Activated naive CD8-positive, alpha-beta T cell treated with anti-CD3 and anti-CD28 coated beads for 36 hours (primary cell): ENCODE measurements around the gene CBX6. TPM values are rescaled to one million over a fixed set of nuclear protein-coding genes. Genes with fewer than 3 reads are reported as not detected.
A peak's percentile ranks its signal among the peaks of the same experiment; 100 is the strongest.

ENCODE experiments used
- DNase-seq: peaks from one replicate; pipeline ENCODE4 v3.0.0; 2021
- H3K27ac Mint-ChIP-seq: one replicate; pipeline ENCODE4 v1.8.0; 2022; ENCODE audit warnings: mild to moderate bottlenecking, moderate library complexity, mixed read lengths
- H3K27me3 Mint-ChIP-seq: one replicate; pipeline ENCODE4 v1.8.0; 2022; ENCODE audit warnings: mild to moderate bottlenecking, mixed read lengths
- H3K36me3 Mint-ChIP-seq: one replicate; pipeline ENCODE4 v1.8.0; 2021; ENCODE audit warnings: mild to moderate bottlenecking, mixed read lengths
- H3K4me1 Mint-ChIP-seq: one replicate; pipeline ENCODE4 v1.8.0; 2021; ENCODE audit warnings: mixed read lengths
- H3K4me3 Mint-ChIP-seq: one replicate; pipeline ENCODE4 v1.8.0; 2022; ENCODE audit warnings: mild to moderate bottlenecking, moderate library complexity, mixed read lengths
- H3K9me3 Mint-ChIP-seq: one replicate; pipeline ENCODE4 v1.8.0; 2022; ENCODE audit warnings: mixed read lengths
- total RNA-seq, 2 experiments: library from RNA; stranded (reverse); gene quantifications; one replicate each; pipeline ENCODE4 v1.2.3, GENCODE V29; 2021

Gene CBX6
- total RNA-seq, 2 experiments from 2014 or later: 141 TPM

- Mint-ChIP-seq H3K4me3 (peak overlapping the region; percentile 30), H3K9me3 (no peaks in the 10 kb centered on the region), H3K27me3 (no peaks in the 10 kb centered on the region), H3K36me3 (peaks cover 30% of the 10 kb centered on the region), H3K4me1 (peaks cover 36% of the 10 kb centered on the region), H3K27ac (peak overlapping the region; percentile 66)
- no peak for DNase-seq
Observed at GRCh38 chr22:38868286-38868721, 3.7 kb downstream of the CBX6 start.

- no peaks in the 10 kb centered on the region for H3K27me3 Mint-ChIP-seq
- peak overlapping the region; percentile 66 for H3K27ac Mint-ChIP-seq
- H3K9me3 Mint-ChIP-seq: no peaks in the 10 kb centered on the region
- peaks cover 35% of the 10 kb centered on the region for H3K4me1 Mint-ChIP-seq
- no peak overlapping the region for H3K4me3 Mint-ChIP-seq
- peaks cover 30% of the 10 kb centered on the region for H3K36me3 Mint-ChIP-seq
- DNase-seq: no peak
Observed at GRCh38 chr22:38867471-38868285, 4.3 kb downstream of the CBX6 start.

DNA sequence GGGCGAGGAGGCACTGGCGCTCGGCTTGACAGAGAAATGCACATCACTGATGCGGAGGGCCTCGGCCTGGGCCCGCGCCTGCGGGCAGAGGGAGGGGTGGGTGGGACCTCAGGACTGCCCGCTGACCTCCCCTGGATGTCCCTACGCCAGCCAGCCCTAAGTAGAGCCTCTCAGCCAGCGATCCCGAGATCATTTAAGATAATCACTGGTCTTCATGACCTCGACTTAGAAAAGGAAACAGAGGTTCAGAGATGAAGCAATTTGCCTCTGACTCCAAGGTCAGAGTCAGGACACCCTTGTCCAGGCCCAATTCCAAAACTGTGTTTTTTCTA lies 4.9 kb downstream of the CBX6 start:
- peaks cover 31% of the 10 kb centered on the region for H3K4me1 Mint-ChIP-seq
- H3K27me3 Mint-ChIP-seq: no peaks in the 10 kb centered on the region
- no peak for DNase-seq
- H3K4me3 Mint-ChIP-seq: no peak overlapping the region
- no peak overlapping the region for H3K27ac Mint-ChIP-seq
- peaks cover 30% of the 10 kb centered on the region for H3K36me3 Mint-ChIP-seq
- H3K9me3 Mint-ChIP-seq: no peaks in the 10 kb centered on the region

GRCh38 chr22:38866399-38867123 lies 5.5 kb downstream of the CBX6 start:
- Mint-ChIP-seq H3K4me1 (peaks cover 31% of the 10 kb centered on the region), H3K36me3 (peaks cover 30% of the 10 kb centered on the region)
- DNase-seq: no peak

GRCh38 chr22:38866024-38866398 lies 6.0 kb downstream of the CBX6 start:
- DNase-seq: no peak
- H3K4me3 Mint-ChIP-seq: no peak overlapping the region
- H3K36me3 Mint-ChIP-seq: peaks cover 29% of the 10 kb centered on the region
- peaks cover 30% of the 10 kb centered on the region for H3K4me1 Mint-ChIP-seq
- no peak overlapping the region for H3K27ac Mint-ChIP-seq
- H3K9me3 Mint-ChIP-seq: no peaks in the 10 kb centered on the region
- H3K27me3 Mint-ChIP-seq: no peaks in the 10 kb centered on the region

More at GRCh38 chr22:38866399-38867123, 5.5 kb downstream of the CBX6 start:
- no peak overlapping the region for H3K4me3 Mint-ChIP-seq
- H3K9me3 Mint-ChIP-seq: no peaks in the 10 kb centered on the region
- H3K27me3 Mint-ChIP-seq: no peaks in the 10 kb centered on the region
- no peak overlapping the region for H3K27ac Mint-ChIP-seq

DNA sequence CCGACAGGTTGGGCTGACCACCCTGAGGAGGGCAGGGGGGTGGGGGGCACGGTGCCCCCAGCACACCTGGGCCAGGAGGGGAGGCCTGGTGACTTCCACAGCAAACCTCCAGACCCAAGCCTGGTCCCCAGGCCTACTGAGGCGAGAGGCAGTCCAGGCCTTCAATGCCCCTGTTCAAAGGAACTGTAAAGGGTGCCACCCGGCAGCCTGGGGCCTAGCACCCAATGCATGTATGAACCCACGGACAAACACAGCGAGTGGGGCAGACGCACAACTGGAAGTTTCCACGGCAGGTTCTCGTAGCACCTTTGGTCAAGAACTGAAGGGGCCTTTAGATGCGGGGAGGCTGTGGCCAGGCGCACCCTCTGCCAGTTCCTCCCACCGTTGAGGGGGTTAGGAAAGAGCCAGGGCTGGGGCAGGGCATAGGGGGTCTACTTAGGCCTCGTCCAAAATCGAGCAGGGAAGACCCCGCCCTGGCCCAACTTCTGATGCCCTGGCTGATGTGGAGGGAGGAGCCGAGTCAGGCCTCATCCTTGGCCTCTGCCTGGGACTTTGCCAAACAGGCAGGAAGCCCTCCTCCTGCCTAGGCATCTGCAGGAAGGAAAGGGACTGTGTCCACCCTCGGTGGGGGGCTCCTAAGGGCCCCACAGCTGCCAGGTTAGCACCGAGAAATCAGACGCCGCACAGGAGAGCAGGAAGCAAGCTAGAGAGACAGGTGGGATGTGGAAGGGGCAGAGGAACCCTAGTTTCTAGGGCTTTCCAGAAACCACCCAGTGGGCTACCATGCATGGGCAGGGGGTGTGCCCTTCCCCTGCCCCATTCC lies 6.6 kb downstream of the CBX6 start:
- DNase-seq: no peak
- Mint-ChIP-seq H3K4me3 (no peak overlapping the region), H3K9me3 (no peaks in the 10 kb centered on the region), H3K27me3 (no peaks in the 10 kb centered on the region), H3K4me1 (peaks cover 24% of the 10 kb centered on the region), H3K27ac (peak overlapping the region; percentile 67), H3K36me3 (peaks cover 23% of the 10 kb centered on the region)

DNA sequence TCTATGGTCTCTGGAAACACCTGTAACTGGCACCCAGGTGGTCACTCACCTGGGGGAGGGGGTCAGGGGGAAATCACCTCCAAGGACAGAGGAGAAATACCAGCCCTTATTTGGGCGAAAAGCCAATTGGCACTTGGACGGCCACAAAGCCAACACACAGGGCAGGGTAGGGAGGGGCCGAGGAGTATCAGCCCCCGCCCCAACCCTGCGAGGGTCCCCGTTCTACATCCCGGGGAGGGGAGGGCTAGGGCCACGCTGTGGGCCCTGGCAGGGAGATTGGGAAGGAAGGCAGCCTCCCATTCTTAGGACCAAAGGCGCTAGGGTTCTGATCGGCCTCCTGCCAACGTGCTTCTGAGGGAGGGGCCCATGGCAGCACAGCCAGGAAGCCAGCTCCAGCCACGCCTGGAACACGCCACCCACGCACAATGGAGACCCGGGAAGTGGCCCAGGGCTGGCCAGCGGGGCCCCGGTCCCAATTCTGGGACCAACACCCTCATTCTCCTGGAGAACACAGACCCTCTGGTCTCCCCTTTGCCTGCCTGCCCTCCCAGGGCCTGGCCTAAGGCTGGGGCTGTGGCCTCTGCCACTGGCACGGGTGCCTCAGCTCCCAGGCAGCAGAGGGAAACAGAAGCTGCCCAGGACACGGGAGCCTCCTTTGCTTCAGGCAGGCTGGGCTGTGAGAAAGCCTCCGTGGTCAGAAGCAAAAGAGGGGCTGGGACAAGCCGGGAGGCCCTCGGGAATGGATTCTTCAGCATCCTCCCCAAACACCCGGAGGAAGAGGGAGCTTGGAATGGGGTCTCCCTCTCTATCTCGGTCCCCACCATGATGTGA lies 7.4 kb downstream of the CBX6 start:
- no peak for DNase-seq
- Mint-ChIP-seq H3K4me3 (no peak overlapping the region), H3K27me3 (no peaks in the 10 kb centered on the region), H3K9me3 (no peaks in the 10 kb centered on the region), H3K36me3 (peaks cover 14% of the 10 kb centered on the region), H3K4me1 (peaks cover 16% of the 10 kb centered on the region), H3K27ac (no peak overlapping the region)

GRCh38 chr22:38863531-38864131 lies 8.4 kb downstream of the CBX6 start:
- DNase-seq: no peak
- H3K9me3 Mint-ChIP-seq: no peaks in the 10 kb centered on the region
- H3K27ac Mint-ChIP-seq: no peak overlapping the region
- peaks cover 10% of the 10 kb centered on the region for H3K4me1 Mint-ChIP-seq
- no peak overlapping the region for H3K4me3 Mint-ChIP-seq
- peaks cover 7% of the 10 kb centered on the region for H3K36me3 Mint-ChIP-seq
- no peaks in the 10 kb centered on the region for H3K27me3 Mint-ChIP-seq

- Mint-ChIP-seq H3K4me1 (peaks cover 4% of the 10 kb centered on the region), H3K9me3 (no peaks in the 10 kb centered on the region), H3K27me3 (no peaks in the 10 kb centered on the region), H3K27ac (peak overlapping the region; percentile 48), H3K36me3 (peaks cover 2% of the 10 kb centered on the region), H3K4me3 (no peak overlapping the region)
- DNase-seq: no peak
Observed at GRCh38 chr22:38862375-38863329, 9.4 kb downstream of the CBX6 start.

DNA sequence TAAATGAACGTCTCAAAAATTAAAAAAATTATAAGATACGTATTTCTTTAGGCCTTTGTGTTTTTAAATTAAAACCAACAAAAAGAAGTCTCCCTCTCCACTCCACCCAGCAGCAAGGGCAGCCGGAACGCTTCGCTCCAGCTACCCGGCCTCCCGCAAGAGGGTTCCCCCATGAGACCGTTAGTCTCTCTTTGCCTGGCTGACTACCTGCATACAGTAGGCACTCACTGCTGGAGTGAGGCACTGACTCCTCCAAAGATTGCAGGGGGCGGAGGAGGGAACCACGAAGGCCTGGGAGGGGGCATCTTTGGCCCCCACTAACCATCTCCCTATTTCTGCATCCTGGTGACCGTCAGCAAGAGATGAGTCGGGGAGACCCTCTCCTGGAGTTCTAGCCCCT lies 10.1 kb downstream of the CBX6 start:
- Mint-ChIP-seq H3K4me1 (peaks cover 4% of the 10 kb centered on the region), H3K36me3 (peaks cover 2% of the 10 kb centered on the region), H3K27ac (no peak overlapping the region), H3K9me3 (no peaks in the 10 kb centered on the region), H3K27me3 (no peaks in the 10 kb centered on the region), H3K4me3 (no peak overlapping the region)
- no peak for DNase-seq

DNA sequence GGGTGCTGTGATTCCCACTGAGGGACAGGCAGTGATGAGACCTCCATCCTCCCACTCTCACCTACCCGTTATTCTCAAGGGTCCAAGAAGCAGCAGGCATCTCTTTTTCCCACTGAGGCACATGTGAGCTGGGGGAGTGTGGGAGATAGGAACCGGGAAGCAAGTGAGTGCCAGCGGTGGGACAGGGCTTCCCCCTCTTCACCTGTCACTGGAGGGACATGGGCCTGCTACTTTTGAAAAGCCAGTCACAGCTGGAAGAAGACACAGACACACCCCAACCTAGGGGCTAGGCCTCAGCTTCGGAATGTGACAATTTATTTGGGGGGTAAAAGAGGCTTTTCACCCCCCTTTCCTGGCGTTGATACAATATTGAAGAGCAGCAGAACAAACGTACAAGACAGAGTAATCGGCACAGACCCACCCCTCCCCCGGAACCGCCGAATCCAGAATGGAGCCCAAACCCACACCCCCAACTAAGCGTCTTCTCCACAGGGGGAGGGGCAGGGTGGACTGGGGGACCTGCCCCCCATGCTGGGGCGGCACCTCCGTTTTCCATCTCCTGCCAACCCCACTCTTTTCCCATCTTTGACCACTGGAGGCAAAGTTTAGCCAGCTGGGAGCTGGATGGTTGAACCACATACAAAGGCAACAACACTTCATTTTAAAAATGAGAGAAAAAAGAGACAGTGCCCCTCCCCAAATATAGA lies 10.7 kb downstream of the CBX6 start:
- H3K4me1 Mint-ChIP-seq: peaks cover 4% of the 10 kb centered on the region
- no peak for DNase-seq
- H3K27ac Mint-ChIP-seq: peak overlapping the region; percentile 25
- no peak overlapping the region for H3K4me3 Mint-ChIP-seq
- H3K9me3 Mint-ChIP-seq: no peaks in the 10 kb centered on the region
- no peaks in the 10 kb centered on the region for H3K27me3 Mint-ChIP-seq
- peaks cover 2% of the 10 kb centered on the region for H3K36me3 Mint-ChIP-seq

GRCh38 chr22:38860283-38861169 lies 11.5 kb downstream of the CBX6 start:
- Mint-ChIP-seq H3K27ac (peak overlapping the region; percentile 43), H3K4me1 (peaks cover 4% of the 10 kb centered on the region), H3K4me3 (no peak overlapping the region), H3K9me3 (no peaks in the 10 kb centered on the region), H3K27me3 (no peaks in the 10 kb centered on the region), H3K36me3 (no peaks in the 10 kb centered on the region)
- DNase-seq: no peak
